CMK (cell line): ENCODE results near the gene TACC3.
A peak's percentile ranks its signal among the peaks of the same experiment; 100 is the strongest.

Source experiments
- DNase-seq: peaks from one replicate; pipeline ENCODE4 v3.0.0-alpha.2; 2010; ENCODE audit warnings: low read depth

The TACC3 gene

GRCh38 chr4:1723131-1723801 lies 1.9 kb downstream of the TACC3 start:
- no peak for DNase-seq

- DNase-seq, result no peak
Measured at GRCh38 chr4:1725521-1725920, 4.2 kb downstream of the TACC3 start.

- peak; percentile 80 for DNase-seq
Measured at GRCh38 chr4:1726146-1726934, 5.0 kb downstream of the TACC3 start.

- peak; percentile 79 for DNase-seq
Measured at GRCh38 chr4:1727117-1728031, 6.1 kb downstream of the TACC3 start.

GRCh38 chr4:1728061-1728980 lies 7.0 kb downstream of the TACC3 start:
- no peak for DNase-seq

- no peak for DNase-seq
Measured at GRCh38 chr4:1730532-1731135, 9.3 kb downstream of the TACC3 start.

- DNase-seq, result no peak
Measured at GRCh38 chr4:1731180-1731579, 9.9 kb downstream of the TACC3 start.

- no peak for DNase-seq
Measured at GRCh38 chr4:1732911-1733310, 11.6 kb downstream of the TACC3 start.

GRCh38 chr4:1735215-1735614 lies 13.9 kb downstream of the TACC3 start:
- no peak for DNase-seq

- no peak for DNase-seq
Measured at GRCh38 chr4:1736812-1737211, 15.5 kb downstream of the TACC3 start.

GRCh38 chr4:1737666-1738065 lies 16.3 kb downstream of the TACC3 start:
- DNase-seq, result no peak

- no peak for DNase-seq
Measured at GRCh38 chr4:1738410-1738809, 17.1 kb downstream of the TACC3 start.

GRCh38 chr4:1739358-1739757 lies 18.0 kb downstream of the TACC3 start:
- no peak for DNase-seq

GRCh38 chr4:1740021-1740545 lies 18.8 kb downstream of the TACC3 start:
- DNase-seq, result no peak

- DNase-seq, result no peak
Measured at GRCh38 chr4:1741208-1741607, 19.9 kb downstream of the TACC3 start.

- DNase-seq, result no peak
Measured at GRCh38 chr4:1743551-1743950, 22.2 kb downstream of the TACC3 start.

- DNase-seq, result no peak
Measured at GRCh38 chr4:1743975-1744374, 22.7 kb downstream of the TACC3 start.

- DNase-seq, result no peak
Measured at GRCh38 chr4:1744552-1744951, 23.2 kb downstream of the TACC3 start.

GRCh38 chr4:1745165-1745564 lies 23.8 kb downstream of the TACC3 start:
- no peak for DNase-seq

- DNase-seq, result no peak
Measured at GRCh38 chr4:1745697-1746096, 24.4 kb downstream of the TACC3 start.

- peak; percentile 78 for DNase-seq
Measured at GRCh38 chr4:1746265-1746691, 25.0 kb downstream of the TACC3 start.
